ENCODE data around the gene C21orf58. TPM values are rescaled to one million over a fixed set of nuclear protein-coding genes. Genes with fewer than 3 reads are reported as not detected.

C21orf58 gene
- total RNA-seq, 1 donor from 2014 or later, result 1.7 TPM

- no peak for DNase-seq (ENCODE audit: low read depth)
Observed at GRCh38 chr21:46297338-46298271, 26.1 kb downstream of the C21orf58 start.

GRCh38 chr21:46295996-46296752 lies 27.5 kb downstream of the C21orf58 start:
- DNase-seq (ENCODE audit: low read depth), result peak; percentile 97

- peak; percentile 93 for DNase-seq (ENCODE audit: low read depth)
Observed at GRCh38 chr21:46295177-46295770, 28.4 kb downstream of the C21orf58 start.

- DNase-seq (ENCODE audit: low read depth), result peak; percentile 79
Observed at GRCh38 chr21:46294647-46295176, 29.0 kb downstream of the C21orf58 start.

- no peak for DNase-seq (ENCODE audit: low read depth)
Observed at GRCh38 chr21:46291561-46291960, 32.1 kb downstream of the C21orf58 start.

GRCh38 chr21:46289655-46290179 lies 34.0 kb downstream of the C21orf58 start:
- no peak for DNase-seq (ENCODE audit: low read depth)

- DNase-seq (ENCODE audit: low read depth), result no peak
Observed at GRCh38 chr21:46287541-46287940, 36.1 kb downstream of the C21orf58 start.

GRCh38 chr21:46286648-46287002 lies 37.0 kb downstream of the C21orf58 start:
- DNase-seq (ENCODE audit: low read depth), result no peak

GRCh38 chr21:46285761-46286647 lies 37.7 kb downstream of the C21orf58 start, which contains the start of gene YBEY:
Gene YBEY (plus strand): TSS chr21:46286342. CDS start chr21:46286914, 572 bp downstream.
- peak; percentile 94 for DNase-seq (ENCODE audit: low read depth)

- DNase-seq (ENCODE audit: low read depth), result no peak
Observed at GRCh38 chr21:46285206-46285661, 38.4 kb downstream of the C21orf58 start, which contains the start of gene MCM3AP. Gene MCM3AP (minus strand): TSS chr21:46285611. CDS start chr21:46285286, 325 bp downstream.

GRCh38 chr21:46284733-46285132 lies 38.9 kb downstream of the C21orf58 start:
- no peak for DNase-seq (ENCODE audit: low read depth)

- no peak for DNase-seq (ENCODE audit: low read depth)
Observed at GRCh38 chr21:46284077-46284644, 39.5 kb downstream of the C21orf58 start.

GRCh38 chr21:46274797-46275390 lies 48.8 kb downstream of the C21orf58 start:
- DNase-seq (ENCODE audit: low read depth), result no peak

GRCh38 chr21:46273341-46273740 lies 50.3 kb downstream of the C21orf58 start:
- DNase-seq (ENCODE audit: low read depth), result no peak

- peak; percentile 11 for DNase-seq (ENCODE audit: low read depth)
Observed at GRCh38 chr21:46269466-46269865, 54.2 kb downstream of the C21orf58 start.

GRCh38 chr21:46268371-46268770 lies 55.3 kb downstream of the C21orf58 start:
- DNase-seq (ENCODE audit: low read depth), result no peak

GRCh38 chr21:46266946-46267345 lies 56.7 kb downstream of the C21orf58 start:
- DNase-seq (ENCODE audit: low read depth), result no peak

- DNase-seq (ENCODE audit: low read depth), result no peak
Observed at GRCh38 chr21:46265736-46266525, 57.7 kb downstream of the C21orf58 start.
